ENCODE results near the gene PPP1R17. TPM values are rescaled to one million over a fixed set of nuclear protein-coding genes. Genes with fewer than 3 reads are reported as not detected.

PPP1R17 gene
- total RNA-seq: not detected in 2 replicates

GRCh38 chr7:31687024-31687748 lies at the start of gene PPP1R17:
PPP1R17 (plus strand) TSS chr7:31687215; CDS start chr7:31692442, 5,227 bp downstream.

Other genes with a start within 250 kb of the PPP1R17 start
- gene ITPRID1, start 173.1 kb upstream of the PPP1R17 start, total RNA-seq: not detected in 2 replicates